AG10803 (cell line): ENCODE data around the gene HAO2.
A peak's percentile ranks its signal among the peaks of the same experiment; 100 is the strongest.

Source experiments
- DNase-seq: peaks from one replicate; pipeline ENCODE4 v3.0.0; 2010; ENCODE audit warnings: low read depth
- H3K4me3 ChIP-seq: 2 replicates; pipeline ENCODE4 v1.5.1; 2011; ENCODE audit warnings: mild to moderate bottlenecking, low read length, control low read depth
- TF ChIP-seq, protein P1 (sequence below): conservative IDR thresholded peaks from 2 replicates; pipeline ENCODE4 v1.5.1; 2011; ENCODE audit warnings: mild to moderate bottlenecking, low read length, control low read depth, inconsistent platforms

The HAO2 gene

DNA sequence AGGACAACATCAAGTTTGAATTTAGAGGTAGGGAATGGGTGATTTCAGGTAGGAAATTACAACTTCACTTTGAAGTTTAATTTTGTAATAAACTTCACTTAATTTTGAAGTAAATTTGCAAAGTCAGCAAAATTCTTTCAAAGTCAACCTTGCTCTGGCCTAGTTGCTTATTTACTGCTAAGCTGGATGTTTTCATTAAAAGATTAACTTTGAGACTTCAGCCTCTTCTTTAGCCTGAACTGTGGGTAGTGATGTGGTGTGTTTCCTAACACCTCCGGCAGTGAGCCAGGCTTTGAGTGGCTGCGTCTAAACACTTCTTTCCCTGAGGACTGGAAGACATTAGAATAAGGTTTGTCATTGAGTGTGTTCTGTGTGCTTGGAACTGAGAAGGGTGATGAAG is at the start of gene HAO2:
Gene HAO2 (plus strand): TSS at position 232 of the 400 bp plus-strand sequence. CDS start 12,301 bp downstream, outside the sequence.
- no peak within 1 kb of the TSS for H3K4me3 ChIP-seq
- no peak for DNase-seq
- TF ChIP-seq, protein P1, sequence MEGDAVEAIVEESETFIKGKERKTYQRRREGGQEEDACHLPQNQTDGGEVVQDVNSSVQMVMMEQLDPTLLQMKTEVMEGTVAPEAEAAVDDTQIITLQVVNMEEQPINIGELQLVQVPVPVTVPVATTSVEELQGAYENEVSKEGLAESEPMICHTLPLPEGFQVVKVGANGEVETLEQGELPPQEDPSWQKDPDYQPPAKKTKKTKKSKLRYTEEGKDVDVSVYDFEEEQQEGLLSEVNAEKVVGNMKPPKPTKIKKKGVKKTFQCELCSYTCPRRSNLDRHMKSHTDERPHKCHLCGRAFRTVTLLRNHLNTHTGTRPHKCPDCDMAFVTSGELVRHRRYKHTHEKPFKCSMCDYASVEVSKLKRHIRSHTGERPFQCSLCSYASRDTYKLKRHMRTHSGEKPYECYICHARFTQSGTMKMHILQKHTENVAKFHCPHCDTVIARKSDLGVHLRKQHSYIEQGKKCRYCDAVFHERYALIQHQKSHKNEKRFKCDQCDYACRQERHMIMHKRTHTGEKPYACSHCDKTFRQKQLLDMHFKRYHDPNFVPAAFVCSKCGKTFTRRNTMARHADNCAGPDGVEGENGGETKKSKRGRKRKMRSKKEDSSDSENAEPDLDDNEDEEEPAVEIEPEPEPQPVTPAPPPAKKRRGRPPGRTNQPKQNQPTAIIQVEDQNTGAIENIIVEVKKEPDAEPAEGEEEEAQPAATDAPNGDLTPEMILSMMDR, result no peak

DNA sequence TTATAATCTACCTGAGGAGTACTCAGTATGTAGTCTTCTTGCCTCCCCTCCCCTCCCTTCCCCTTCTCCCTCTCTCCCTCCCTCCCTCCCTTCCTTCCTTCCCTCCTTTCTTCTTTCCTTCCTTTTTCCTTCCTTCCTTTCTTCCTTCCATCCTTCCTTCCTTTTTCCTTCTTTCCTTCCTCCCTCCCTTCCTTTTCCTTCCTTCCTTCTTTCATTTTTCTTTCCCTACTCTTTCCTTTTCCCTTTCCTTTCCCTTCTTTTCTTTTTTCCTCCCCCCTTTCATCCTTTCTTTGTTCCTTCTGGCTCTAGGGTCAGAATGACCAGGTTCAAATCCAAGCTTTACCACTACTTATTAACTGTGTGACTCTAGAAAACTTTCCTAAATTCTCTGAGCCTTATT is 48.5 kb upstream of the HAO2 start:
- TF ChIP-seq, protein P1, result no peak
- no peak for DNase-seq
- H3K4me3 ChIP-seq, result no peak overlapping the region

DNA sequence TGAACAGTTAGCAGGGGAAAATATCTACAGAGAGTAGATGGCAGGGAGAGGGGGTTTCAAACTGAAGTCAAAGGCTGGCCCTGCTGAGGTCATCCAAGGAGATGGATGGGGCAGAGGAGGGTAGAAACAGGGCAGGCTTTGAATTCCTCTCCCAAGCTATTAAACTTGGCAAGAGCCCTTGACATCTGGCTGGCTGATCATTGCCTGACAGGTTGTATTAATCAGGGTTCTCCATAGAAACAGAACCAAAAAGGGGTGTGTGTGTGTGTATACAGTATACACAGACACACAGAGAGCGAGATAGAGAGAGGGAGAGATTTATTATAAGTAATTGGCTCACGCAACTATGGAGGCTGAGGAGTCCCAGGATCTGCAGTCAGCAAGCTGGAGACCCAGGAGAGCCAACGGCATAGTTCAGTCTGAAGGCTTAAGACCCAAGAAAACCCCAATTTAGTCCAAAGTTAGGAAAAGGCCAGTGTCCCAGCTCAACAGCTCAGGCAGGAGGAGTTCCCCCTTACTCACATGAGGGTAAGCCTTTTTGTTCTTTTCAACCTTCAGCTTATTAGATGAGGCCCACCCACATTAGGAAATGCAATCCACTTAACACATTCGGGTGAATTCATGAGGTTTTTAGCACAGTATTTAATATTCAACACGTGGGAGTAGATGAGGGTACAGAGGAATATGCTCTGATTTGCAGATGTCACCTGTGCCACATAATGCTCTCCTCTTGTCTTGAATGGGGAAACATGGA is 46.7 kb upstream of the HAO2 start:
- no peak overlapping the region for H3K4me3 ChIP-seq
- TF ChIP-seq, protein P1, result no peak
- peak; percentile 50 for DNase-seq

DNA sequence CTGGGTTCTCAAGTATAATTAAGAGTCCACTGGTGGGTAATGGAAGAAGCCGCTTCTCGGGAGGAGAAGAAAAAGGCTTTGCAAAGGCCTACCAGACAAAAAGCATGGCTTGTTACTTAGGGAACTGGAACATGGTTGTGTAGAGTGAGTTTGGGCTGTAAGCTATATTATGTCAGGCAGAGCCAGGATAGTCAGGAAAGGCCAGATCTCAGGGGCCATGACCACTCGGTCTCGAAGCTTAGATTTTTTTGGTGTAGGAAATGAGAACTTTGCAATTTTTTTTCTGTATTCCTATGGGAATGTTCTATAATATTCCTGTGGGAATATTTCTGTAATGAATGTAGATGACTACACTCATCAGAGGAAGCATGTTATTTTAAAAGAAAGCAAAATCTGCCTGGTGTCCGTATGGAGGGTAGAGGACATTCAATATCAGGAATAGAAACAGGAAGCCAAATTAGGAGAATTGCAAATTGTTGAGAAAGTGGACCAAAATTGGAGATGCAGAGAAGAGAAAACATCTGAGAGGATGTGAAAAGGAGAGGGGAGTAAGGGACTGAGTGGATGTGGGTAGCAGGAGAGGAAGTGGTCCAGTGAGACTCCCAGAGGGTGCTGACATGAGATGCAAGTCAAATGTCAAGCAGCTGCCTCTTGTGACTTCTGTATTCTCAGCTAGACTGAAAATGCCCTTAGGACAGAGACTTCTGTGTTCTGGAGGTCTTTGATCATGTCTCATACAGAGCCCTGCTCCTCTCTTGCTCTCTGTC is 45.2 kb upstream of the HAO2 start:
- no peak for DNase-seq
- TF ChIP-seq, protein P1, result no peak
- H3K4me3 ChIP-seq, result no peak overlapping the region

DNA sequence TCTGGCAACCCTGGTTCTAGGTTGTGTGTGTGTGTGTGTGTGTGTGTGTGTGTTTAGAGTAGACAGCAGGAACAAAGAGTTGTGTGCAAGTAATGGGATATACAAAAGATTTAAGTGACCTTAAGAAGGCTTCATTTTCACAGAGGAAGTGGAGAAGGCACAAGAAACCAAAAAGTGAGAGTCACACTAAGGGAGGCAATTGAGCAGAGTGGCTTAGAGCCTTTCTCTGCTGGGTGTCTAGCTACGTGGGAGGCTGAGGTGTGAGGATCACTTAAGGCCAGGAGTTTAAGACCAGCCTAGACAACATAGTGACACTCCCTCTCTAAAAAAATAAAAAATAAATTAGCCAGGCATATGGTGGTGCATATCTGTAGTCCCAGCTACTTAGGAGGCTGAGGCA is 44.4 kb upstream of the HAO2 start:
- TF ChIP-seq, protein P1, result no peak

DNA sequence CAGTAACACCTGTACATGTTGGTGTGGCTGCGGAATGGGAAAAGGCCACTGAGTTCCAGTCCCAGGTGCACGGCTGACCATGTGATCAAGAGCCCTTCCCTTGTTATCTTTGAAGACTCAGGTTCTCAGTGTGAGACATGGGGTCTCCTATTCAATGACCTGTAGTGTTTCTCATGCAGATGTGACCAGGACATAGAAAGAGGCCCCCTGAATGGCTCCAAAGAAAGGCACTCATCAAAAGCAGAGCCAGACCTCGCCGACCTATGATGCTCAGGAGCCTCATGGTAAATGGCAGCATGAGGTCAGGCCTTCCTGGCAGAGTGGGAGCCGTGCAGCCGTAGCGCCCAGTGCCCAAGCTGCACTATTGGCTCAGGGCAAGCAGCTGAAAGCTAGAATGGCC is 42.3 kb upstream of the HAO2 start:
- TF ChIP-seq, protein P1, result no peak
- H3K4me3 ChIP-seq, result no peak overlapping the region
- no peak for DNase-seq

More for the DNA sequence above, 44.4 kb upstream of the HAO2 start:
- no peak for DNase-seq
- no peak overlapping the region for H3K4me3 ChIP-seq

DNA sequence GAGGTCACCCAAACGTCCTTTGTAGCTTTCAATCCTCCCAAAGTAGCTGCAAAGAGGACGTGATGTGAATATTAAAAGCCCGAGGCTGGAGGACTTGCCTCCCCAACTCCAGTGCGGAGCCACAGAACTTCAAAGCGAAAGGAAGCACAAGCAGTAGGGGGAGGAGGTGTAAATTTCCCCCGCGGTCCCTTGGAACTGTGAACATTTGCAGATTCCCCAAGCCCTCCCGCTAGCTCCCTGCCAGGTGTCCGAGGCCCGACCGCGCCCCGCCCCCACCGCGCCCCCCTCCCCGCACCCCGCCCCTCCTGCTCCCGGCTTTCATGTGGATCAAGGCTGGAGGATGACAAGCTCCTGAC is 41.5 kb upstream of the HAO2 start:
- peak overlapping the region; percentile 42 for H3K4me3 ChIP-seq
- no peak for DNase-seq
- TF ChIP-seq, protein P1, result no peak
